ACHN (cell line): ENCODE results near the gene ARPC4.

Experiments
- DNase-seq: peaks from one replicate; pipeline ENCODE4 v3.0.0-alpha.2; 2015
- in situ Hi-C: cut with HindIII; loops from 2 replicates; pipeline ENCODE4 v1.10.0; 2017; ENCODE audit warnings: low sequenced_read_pairs, low pct_ligation_motif_present, low pct_unique_long_range_greater_than_20kb

The ARPC4 gene

DNA sequence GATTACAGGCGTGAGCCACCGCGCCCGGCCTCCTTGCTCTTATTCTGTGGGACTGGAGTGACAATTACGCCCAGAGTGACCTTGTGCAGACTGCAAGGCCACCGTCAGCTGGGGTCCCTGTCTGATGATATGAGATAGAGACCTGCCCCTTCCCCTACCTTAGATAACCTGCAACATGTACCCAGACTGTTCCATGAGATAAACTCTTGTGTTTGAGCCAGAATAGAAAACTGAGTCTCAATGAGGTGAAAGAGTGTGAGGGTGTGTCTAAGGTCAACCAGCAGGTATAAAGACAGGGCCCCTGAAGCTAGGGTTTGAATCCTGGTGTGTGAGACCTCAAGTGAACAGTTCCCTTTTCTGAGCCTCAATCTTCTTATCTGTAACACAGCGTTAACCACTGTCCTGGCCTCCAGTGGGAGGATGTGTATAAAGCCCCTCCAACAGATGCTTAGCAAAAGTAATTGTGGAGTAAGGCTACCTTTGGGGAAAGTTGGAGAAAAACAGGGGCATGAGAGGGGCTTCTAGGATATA, 6.6 kb upstream of the ARPC4 start:
- in situ Hi-C loops, result no loop called here
- no peak for DNase-seq

GRCh38 chr3:9786825-9787669, 5.8 kb upstream of the ARPC4 start:
- no peak for DNase-seq
- in situ Hi-C loops, result no loop called here

DNA sequence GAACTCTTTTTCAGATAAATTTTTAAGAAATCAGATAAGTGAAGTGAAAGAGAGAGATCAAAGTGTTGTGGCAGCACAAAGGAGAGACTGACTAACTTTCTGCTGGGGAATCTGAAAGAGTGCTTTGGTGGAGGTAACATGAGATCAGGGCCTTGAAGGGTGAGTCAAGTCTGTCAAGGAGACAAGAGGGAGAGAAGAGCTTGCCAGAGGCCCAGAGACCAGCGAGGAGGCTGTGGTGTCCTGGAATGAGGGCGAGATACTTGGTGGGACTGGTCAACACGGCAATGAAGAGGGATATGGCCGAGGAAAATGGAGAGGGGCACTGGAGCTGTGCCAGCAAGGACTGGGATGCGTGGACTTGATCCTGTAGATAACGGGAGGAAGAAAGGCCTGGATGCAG, 5.2 kb upstream of the ARPC4 start:
- DNase-seq, result no peak
- in situ Hi-C loops, result no loop called here

DNA sequence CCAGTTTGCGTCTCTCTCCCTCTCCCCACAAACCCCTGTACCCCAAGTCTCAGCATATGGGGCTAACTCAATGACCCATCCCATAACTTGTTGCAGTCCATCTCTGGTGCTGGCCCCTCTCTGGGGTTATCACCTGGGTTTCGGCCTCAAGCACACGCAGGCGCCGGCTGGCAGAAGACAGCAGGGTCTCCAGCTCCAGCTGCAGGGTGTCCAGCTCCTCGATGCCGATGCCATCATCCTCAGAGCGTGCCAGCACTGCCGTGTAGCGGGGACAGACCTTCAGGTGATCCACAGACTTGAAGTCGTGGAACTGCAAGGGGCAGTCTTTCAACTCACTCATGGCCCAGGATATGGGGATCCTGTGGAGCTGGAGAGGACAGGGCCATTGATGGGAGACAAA, 1.8 kb upstream of the ARPC4 start:
- DNase-seq, result no peak
- in situ Hi-C loops, result no loop called here

DNA sequence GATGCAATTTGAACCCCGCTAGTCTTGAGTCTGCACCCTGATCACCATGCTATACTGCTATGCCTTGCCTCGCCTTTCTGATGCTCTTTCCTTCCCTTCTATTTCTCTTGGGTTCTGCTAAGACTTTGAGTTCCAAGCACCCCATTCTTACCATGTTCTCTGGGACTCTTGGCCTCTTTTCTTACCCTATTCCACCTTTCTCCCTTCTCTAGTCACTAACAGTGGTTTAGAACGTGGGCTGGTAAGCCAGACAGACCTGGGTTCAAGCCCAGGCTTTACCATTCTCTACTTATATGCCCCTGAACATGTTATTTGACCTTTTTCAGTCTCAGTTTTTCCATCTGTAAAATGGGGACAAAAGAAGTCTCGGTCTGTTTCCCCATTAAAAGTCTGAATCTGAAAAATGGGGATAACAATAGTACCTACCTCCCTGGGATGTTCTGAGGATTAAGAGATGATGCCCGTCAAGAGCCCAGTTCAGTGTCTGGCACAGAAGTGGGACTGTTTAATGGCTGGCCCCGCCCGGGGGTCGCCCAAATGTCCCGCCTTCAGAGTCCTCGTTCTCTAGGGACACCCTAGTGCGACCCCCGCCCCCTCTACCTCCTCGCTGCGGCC, 985 bp upstream of the ARPC4 start:
- in situ Hi-C loops, result no loop called here

GRCh38 chr3:9793161-9793781, 389 bp downstream of the ARPC4 start:
- DNase-seq, result peak; percentile 48
- in situ Hi-C loops, result no loop called here

More for the DNA sequence above, 985 bp upstream of the ARPC4 start:
- no peak for DNase-seq

DNA sequence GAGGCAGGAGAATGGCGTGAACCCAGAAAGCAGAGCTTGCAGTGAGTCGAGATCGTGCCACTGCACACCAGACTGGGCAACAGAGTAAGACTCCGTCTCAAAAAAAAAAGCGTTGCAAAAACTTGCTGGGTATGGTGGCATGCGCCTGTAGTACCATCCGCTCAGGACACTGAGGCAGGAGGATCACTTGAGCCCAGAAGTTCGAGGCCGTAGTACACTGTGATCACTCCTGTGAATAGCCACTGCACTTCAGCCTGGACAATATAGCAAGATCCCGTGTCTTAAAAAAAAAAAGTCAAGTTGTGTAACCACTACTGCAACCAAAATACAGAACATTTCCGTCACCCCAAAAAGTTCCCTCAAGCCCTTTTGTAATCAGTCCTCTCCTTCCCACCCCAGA, 1.5 kb downstream of the ARPC4 start:
- in situ Hi-C loops, result no loop called here
- DNase-seq, result no peak

DNA sequence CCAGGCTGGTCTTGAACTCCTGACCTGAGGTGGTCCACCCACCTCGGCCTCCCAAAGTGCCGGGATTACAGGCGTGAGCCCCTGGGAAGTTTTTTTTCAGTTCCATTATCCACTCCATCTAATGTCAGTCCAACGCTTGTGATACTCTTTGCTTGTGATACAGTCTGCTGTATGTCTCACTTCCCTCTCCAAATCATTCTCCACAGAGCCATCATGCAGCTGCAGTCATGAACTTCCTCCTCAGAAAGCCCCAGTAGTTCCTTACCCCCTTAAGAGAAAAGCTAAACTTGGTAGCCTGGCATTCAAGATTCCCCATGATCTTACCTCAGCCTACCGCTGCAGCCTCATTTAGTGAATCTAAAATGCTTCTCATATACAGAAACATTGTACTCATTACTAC, 2.3 kb downstream of the ARPC4 start:
- in situ Hi-C loops, result no loop called here
- no peak for DNase-seq

DNA sequence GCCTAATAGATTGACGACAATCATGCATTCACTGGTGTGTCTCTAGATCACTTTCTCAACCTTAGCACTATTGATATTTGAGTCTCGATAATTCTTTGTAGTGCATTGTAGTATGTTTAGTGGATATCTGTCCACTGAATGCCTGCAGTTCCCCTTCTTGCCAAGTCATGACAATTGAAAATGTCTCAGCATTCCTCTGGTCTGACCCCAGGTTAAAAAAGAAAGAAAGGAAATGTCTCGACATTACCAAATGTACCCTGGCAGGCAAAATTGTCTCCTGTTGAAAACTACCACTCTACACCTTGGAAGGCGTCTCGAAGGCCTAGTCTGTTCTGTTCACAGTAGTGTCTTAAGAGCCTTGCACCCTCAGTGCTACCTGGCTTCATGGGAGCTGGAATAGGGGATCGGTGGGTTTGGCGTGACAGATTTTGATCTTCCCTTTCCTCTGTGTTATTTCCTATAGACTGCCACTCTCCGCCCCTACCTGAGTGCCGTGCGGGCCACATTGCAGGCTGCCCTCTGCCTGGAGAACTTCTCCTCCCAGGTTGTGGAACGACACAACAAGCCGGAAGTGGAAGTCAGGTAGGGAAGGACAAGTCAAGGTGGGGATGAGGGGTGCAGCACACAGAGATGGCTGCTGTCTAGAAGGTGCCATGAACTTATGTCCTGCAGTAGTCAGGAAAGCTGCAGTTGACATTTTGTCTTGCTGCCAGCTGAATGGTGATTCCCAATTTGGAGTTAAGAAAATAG, 4.5 kb downstream of the ARPC4 start:
- in situ Hi-C loops, result no loop called here
- no peak for DNase-seq

GRCh38 chr3:9800529-9800928, 7.6 kb downstream of the ARPC4 start:
- in situ Hi-C loops, result no loop called here
- DNase-seq, result no peak

DNA sequence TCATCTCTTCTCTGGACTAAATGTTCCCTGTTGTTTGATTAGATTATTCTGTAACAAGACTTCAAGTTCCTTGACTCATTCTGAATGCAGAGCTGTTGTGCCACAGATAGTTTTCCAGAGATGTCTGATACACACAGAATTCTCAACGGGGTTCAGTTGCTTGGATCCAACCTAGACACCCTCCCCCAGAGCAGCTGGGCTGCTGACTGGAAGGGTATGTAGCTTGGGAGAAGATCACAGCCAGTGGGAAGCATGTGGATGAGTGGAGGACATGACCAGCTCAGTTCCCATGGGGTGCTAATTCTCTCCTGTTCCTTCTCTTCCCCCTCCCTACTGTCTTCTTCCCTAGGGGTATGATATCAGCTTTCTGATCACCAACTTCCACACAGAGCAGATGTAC, 10.6 kb downstream of the ARPC4 start:
- DNase-seq, result no peak
- in situ Hi-C loops, result no loop called here

GRCh38 chr3:9804996-9805395, 12.1 kb downstream of the ARPC4 start:
- DNase-seq, result no peak
- in situ Hi-C loops, result no loop called here

- in situ Hi-C loops, result no loop called here
- no peak for DNase-seq
Measured at GRCh38 chr3:9806137-9806536, 13.3 kb downstream of the ARPC4 start.

- in situ Hi-C loops, result no loop called here
- DNase-seq, result no peak
Measured at GRCh38 chr3:9806688-9807589, 14.1 kb downstream of the ARPC4 start.

DNA sequence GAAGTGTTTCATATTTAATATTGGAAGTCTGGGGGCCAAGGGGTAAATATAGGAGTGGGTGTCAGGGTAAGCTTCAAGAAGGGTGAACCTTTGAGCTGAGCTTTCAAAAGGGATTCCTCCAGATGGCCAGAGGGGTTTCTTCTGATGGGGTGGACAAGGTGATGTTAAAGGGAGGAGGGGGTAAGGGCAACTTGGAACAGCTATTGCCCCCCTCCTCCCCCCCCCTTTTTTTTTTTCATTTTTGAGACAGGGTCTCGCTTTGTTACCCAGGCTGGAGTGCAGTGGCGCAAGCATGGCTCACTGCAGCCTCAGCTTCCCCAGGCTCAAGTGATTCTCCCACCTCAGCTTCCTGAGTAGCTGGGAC, 15.1 kb downstream of the ARPC4 start:
- DNase-seq, result no peak
- in situ Hi-C loops, result no loop called here

DNA sequence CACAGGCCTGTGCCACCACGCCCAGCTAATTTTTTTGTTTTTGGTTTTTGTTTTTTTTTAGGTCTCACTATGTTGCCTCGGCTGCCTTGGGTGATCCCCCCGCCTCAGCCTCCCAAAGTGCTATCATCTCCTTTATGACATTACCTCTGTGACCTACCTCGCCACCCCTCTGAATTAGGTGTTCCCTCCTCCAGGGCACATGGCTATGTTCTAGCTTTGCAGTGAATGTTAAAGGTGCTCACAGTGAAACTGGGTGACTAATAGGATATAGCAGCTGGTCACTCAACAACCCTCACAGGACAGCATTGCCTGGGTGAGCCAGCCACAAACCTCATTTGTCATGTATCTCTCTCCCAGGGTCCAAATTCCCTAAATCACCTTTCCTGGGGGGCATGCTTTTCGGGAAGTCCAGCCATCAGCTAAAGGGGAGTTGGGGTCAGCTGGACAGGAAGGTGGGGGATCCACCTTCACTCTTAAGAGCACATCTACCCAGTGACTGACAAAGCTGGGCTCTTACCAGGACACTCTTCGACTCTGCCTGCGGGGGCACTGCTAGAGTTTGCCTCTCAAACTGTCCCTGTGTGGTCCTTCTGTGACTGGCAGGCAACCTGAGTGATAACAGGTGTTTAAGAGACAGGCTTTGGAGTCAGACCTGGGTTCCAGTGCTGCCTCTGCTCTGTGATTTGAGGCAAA, 15.6 kb downstream of the ARPC4 start:
- DNase-seq, result peak; percentile 51
- in situ Hi-C loops, result no loop called here

GRCh38 chr3:9809239-9809614, 16.3 kb downstream of the ARPC4 start:
- DNase-seq, result no peak
- in situ Hi-C loops, result no loop called here
